ENCODE results near the gene PSD4. TPM values are rescaled to one million over a fixed set of nuclear protein-coding genes. Genes with fewer than 3 reads are reported as not detected.
A peak's percentile ranks its signal among the peaks of the same experiment; 100 is the strongest.

Gene PSD4
- total and polyA plus RNA-seq, 2 donors from 2014 or later = 16.2 to 42.0 TPM

- peak overlapping the region in 2 of 3 donors; percentile 10 to 29 for H3K9ac ChIP-seq (ENCODE audit: low read length in 3 of 3)
- H3K4me3 ChIP-seq (ENCODE audit: low read length in 3 of 3) = no peak overlapping the region
- H3K4me1 ChIP-seq (ENCODE audit: control insufficient read depth in 2 of 3, insufficient read depth in 2 of 3, low read depth in 1 of 3, low read length in 3 of 3) = peaks cover 21 to 50% (median 43%) of the 10 kb centered on the region in 3 donors
- no peaks in the 10 kb centered on the region for H3K36me3 ChIP-seq (ENCODE audit: control insufficient read depth in 2 of 3, insufficient read depth in 3 of 3, low read length in 3 of 3)
- no peak for FAIRE-seq
- peak; percentile 82 to 90 (median 87) for DNase-seq
- TF ChIP-seq CTCF (IDR thresholded peaks at IDR 0.05; ENCODE audit: borderline replicate concordance, extremely low read depth, insufficient read depth) = no peak
- intact Hi-C loops (cut with DNase I) = no loop called here
- H3K27ac ChIP-seq (ENCODE audit: low read depth in 2 of 2, low read length in 2 of 2) = peak overlapping the region; percentile 88 to 89
- H3K9me3 ChIP-seq (ENCODE audit: control insufficient read depth in 2 of 3, insufficient read depth in 1 of 3, low read length in 3 of 3) = no peaks in the 10 kb centered on the region
- H3K27me3 ChIP-seq (ENCODE audit: control insufficient read depth, insufficient read depth, low read length) = no peaks in the 10 kb centered on the region
These were observed 35.9 kb downstream of the PSD4 start for GRCh38 chr2:113209646-113210171.

- H3K9ac ChIP-seq (ENCODE audit: low read length in 3 of 3) = peak overlapping the region in 2 of 3 donors; percentile 17 to 60
- FAIRE-seq (no peak), DNase-seq (peak in 1 of 5 donors; percentile 45)
- H3K27me3 ChIP-seq (ENCODE audit: control insufficient read depth, insufficient read depth, low read length) = no peaks in the 10 kb centered on the region
- no peak overlapping the region for H3K4me3 ChIP-seq (ENCODE audit: low read length in 3 of 3)
- H3K9me3 ChIP-seq (ENCODE audit: control insufficient read depth in 2 of 3, insufficient read depth in 1 of 3, low read length in 3 of 3) = no peaks in the 10 kb centered on the region
- intact Hi-C loops (cut with DNase I) = no loop called here
- no peak for TF ChIP-seq CTCF (IDR thresholded peaks at IDR 0.05; ENCODE audit: borderline replicate concordance, extremely low read depth, insufficient read depth)
- peaks cover 20 to 45% (median 40%) of the 10 kb centered on the region in 3 donors for H3K4me1 ChIP-seq (ENCODE audit: control insufficient read depth in 2 of 3, insufficient read depth in 2 of 3, low read depth in 1 of 3, low read length in 3 of 3)
- no peaks in the 10 kb centered on the region for H3K36me3 ChIP-seq (ENCODE audit: control insufficient read depth in 2 of 3, insufficient read depth in 3 of 3, low read length in 3 of 3)
- H3K27ac ChIP-seq (ENCODE audit: low read depth in 2 of 2, low read length in 2 of 2) = peak overlapping the region; percentile 88 to 89
These were observed 37.7 kb downstream of the PSD4 start for GRCh38 chr2:113211226-113212105.

- H3K27ac ChIP-seq (ENCODE audit: low read depth in 2 of 2, low read length in 2 of 2) = peak overlapping the region; percentile 88 to 89
- FAIRE-seq = no peak
- intact Hi-C loops (cut with DNase I) = no loop called here
- H3K9ac ChIP-seq (ENCODE audit: low read length in 3 of 3) = peak overlapping the region in 1 of 3 donors; percentile 60
- no peak for TF ChIP-seq CTCF (IDR thresholded peaks at IDR 0.05; ENCODE audit: borderline replicate concordance, extremely low read depth, insufficient read depth)
- no peaks in the 10 kb centered on the region for H3K9me3 ChIP-seq (ENCODE audit: control insufficient read depth in 2 of 3, insufficient read depth in 1 of 3, low read length in 3 of 3)
- H3K36me3 ChIP-seq (ENCODE audit: control insufficient read depth in 2 of 3, insufficient read depth in 3 of 3, low read length in 3 of 3) = no peaks in the 10 kb centered on the region
- peaks cover 16 to 48% (median 42%) of the 10 kb centered on the region in 3 donors for H3K4me1 ChIP-seq (ENCODE audit: control insufficient read depth in 2 of 3, insufficient read depth in 2 of 3, low read depth in 1 of 3, low read length in 3 of 3)
- H3K27me3 ChIP-seq (ENCODE audit: control insufficient read depth, insufficient read depth, low read length) = no peaks in the 10 kb centered on the region
- no peak overlapping the region for H3K4me3 ChIP-seq (ENCODE audit: low read length in 3 of 3)
- peak; percentile 90 to 95 (median 92) for DNase-seq
These were observed 38.7 kb downstream of the PSD4 start for GRCh38 chr2:113212245-113213060.

All from kidney (tissue), 14 donors.